ENCODE data around the gene FAM110D.

FAM110D gene

GRCh38 chr1:26187882-26188281, 29.0 kb downstream of the FAM110D start:
- Mint-ChIP-seq H3K36me3 (no peaks in the 10 kb centered on the region), H3K27ac (no peak overlapping the region), H3K27me3 (peaks cover 8% of the 10 kb centered on the region), H3K4me1 (no peaks in the 10 kb centered on the region), H3K4me3 (no peak overlapping the region), H3K9me3 (no peaks in the 10 kb centered on the region)
- no peak for ATAC-seq

DNA sequence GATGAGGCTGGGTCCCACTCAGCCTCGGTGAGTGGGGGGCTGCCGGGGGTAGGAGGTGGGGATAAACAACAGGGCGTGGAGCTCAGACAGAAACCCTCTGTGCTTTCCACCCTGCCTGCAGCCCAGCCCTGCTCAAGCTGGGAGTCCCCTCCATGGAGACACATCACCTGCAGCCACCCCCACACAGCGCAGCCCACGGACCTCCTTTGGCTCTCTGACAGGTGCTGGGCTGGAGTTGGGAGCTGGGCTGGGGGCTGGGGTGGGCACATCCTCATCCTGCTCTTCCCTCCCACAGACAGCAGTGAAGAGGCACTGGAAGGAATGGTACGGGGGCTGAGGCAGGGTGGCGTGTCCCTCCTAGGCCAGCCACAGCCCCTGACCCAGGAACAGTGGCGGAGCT, 29.6 kb downstream of the FAM110D start:
- H3K27ac Mint-ChIP-seq: no peak overlapping the region
- no peak overlapping the region for H3K4me3 Mint-ChIP-seq
- no peaks in the 10 kb centered on the region for H3K36me3 Mint-ChIP-seq
- H3K9me3 Mint-ChIP-seq: no peaks in the 10 kb centered on the region
- no peaks in the 10 kb centered on the region for H3K4me1 Mint-ChIP-seq
- ATAC-seq: no peak
- H3K27me3 Mint-ChIP-seq: peaks cover 8% of the 10 kb centered on the region

GRCh38 chr1:26189331-26189730, 30.5 kb downstream of the FAM110D start:
- Mint-ChIP-seq H3K4me1 (no peaks in the 10 kb centered on the region), H3K9me3 (no peaks in the 10 kb centered on the region), H3K4me3 (no peak overlapping the region), H3K27ac (no peak overlapping the region), H3K27me3 (peaks cover 8% of the 10 kb centered on the region), H3K36me3 (no peaks in the 10 kb centered on the region)
- no peak for ATAC-seq

GRCh38 chr1:26189751-26190275, 30.9 kb downstream of the FAM110D start:
- Mint-ChIP-seq H3K9me3 (no peaks in the 10 kb centered on the region), H3K27ac (no peak overlapping the region), H3K27me3 (peaks cover 8% of the 10 kb centered on the region), H3K4me1 (no peaks in the 10 kb centered on the region), H3K36me3 (no peaks in the 10 kb centered on the region), H3K4me3 (no peak overlapping the region)
- no peak for ATAC-seq

DNA sequence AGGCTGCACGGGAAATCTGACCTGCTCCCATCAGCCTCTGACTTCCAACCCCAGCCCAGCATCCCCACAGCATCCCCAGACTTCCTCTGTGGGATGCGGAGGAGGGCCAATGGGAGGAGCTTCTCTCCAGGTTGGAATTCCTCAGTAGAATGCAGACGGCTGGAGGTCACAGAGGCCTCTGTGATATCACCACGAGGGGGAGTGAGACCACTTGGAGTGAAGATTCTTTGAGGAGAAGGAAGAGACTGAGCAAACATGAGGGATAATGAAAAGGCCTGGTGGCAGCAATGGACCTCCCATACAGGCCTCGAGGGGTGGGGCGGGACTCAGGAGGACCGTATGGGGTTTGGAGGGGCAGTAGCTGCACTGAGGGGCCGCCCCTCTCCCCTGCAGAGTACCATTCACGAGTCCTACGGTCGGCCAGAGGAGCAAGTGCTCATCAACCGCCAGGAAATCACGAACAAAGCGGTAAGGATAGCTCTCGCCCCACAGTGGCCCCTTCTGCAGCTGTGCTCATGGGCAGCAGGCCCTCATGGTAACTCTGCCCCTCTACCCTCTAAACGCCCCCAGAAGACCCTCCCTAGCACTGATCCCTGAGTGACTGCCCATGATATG, 31.6 kb downstream of the FAM110D start, which contains the start of gene CATSPER4:
TSS of gene CATSPER4 (plus strand) at position 230 of the 615 bp plus-strand sequence. CDS start at position 256, 26 bp downstream.
- ATAC-seq: no peak
- no peaks in the 10 kb centered on the region for H3K36me3 Mint-ChIP-seq
- no peak within 1 kb of the TSS for H3K4me3 Mint-ChIP-seq
- no peak within 1 kb of the TSS for H3K27ac Mint-ChIP-seq
- peaks cover 8% of the 10 kb centered on the region for H3K27me3 Mint-ChIP-seq
- H3K9me3 Mint-ChIP-seq: no peaks in the 10 kb centered on the region
- no peaks in the 10 kb centered on the region for H3K4me1 Mint-ChIP-seq

GRCh38 chr1:26191739-26192138, 32.9 kb downstream of the FAM110D start:
- Mint-ChIP-seq H3K27me3 (peaks cover 10% of the 10 kb centered on the region), H3K9me3 (no peaks in the 10 kb centered on the region), H3K27ac (no peak overlapping the region), H3K4me3 (no peak overlapping the region), H3K4me1 (no peaks in the 10 kb centered on the region), H3K36me3 (no peaks in the 10 kb centered on the region)
- no peak for ATAC-seq

GRCh38 chr1:26195805-26196204, 36.9 kb downstream of the FAM110D start:
- no peaks in the 10 kb centered on the region for H3K4me1 Mint-ChIP-seq
- H3K27me3 Mint-ChIP-seq: peaks cover 50% of the 10 kb centered on the region
- no peak overlapping the region for H3K4me3 Mint-ChIP-seq
- ATAC-seq: no peak
- H3K27ac Mint-ChIP-seq: no peak overlapping the region
- no peaks in the 10 kb centered on the region for H3K36me3 Mint-ChIP-seq
- no peaks in the 10 kb centered on the region for H3K9me3 Mint-ChIP-seq

- no peak overlapping the region for H3K27ac Mint-ChIP-seq
- H3K4me1 Mint-ChIP-seq: peaks cover 13% of the 10 kb centered on the region
- H3K9me3 Mint-ChIP-seq: no peaks in the 10 kb centered on the region
- H3K36me3 Mint-ChIP-seq: no peaks in the 10 kb centered on the region
- H3K27me3 Mint-ChIP-seq: peaks cover 49% of the 10 kb centered on the region
- ATAC-seq: no peak
- no peak overlapping the region for H3K4me3 Mint-ChIP-seq
These were observed 38.4 kb downstream of the FAM110D start for GRCh38 chr1:26197301-26197700.

DNA sequence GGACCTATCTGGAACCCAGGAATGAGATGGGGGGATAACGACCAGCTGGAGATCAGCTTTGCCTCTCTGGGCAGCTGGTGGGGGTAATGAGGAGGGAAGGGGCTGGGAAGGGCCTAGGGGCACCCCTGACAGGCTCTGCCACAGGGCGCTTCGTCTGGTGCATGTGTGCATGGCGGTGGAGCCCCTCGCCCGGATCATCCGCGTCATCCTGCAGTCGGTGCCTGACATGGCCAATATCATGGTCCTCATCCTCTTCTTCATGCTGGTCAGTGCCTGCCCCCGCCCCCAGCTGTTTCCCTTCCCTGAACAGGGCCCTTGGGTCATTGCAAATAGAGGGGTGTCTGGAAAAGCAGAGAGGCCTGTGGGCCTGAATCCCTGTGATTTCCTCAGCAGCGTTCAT, 38.9 kb downstream of the FAM110D start:
- Mint-ChIP-seq H3K4me3 (no peak overlapping the region), H3K4me1 (peaks cover 13% of the 10 kb centered on the region), H3K27ac (no peak overlapping the region), H3K36me3 (no peaks in the 10 kb centered on the region), H3K9me3 (no peaks in the 10 kb centered on the region), H3K27me3 (peaks cover 54% of the 10 kb centered on the region)
- ATAC-seq: no peak

GRCh38 chr1:26200413-26200812, 41.5 kb downstream of the FAM110D start:
- H3K27ac Mint-ChIP-seq: no peak overlapping the region
- no peak for ATAC-seq
- H3K36me3 Mint-ChIP-seq: no peaks in the 10 kb centered on the region
- H3K9me3 Mint-ChIP-seq: no peaks in the 10 kb centered on the region
- H3K27me3 Mint-ChIP-seq: peaks cover 62% of the 10 kb centered on the region
- H3K4me1 Mint-ChIP-seq: peaks cover 13% of the 10 kb centered on the region
- no peak overlapping the region for H3K4me3 Mint-ChIP-seq

DNA sequence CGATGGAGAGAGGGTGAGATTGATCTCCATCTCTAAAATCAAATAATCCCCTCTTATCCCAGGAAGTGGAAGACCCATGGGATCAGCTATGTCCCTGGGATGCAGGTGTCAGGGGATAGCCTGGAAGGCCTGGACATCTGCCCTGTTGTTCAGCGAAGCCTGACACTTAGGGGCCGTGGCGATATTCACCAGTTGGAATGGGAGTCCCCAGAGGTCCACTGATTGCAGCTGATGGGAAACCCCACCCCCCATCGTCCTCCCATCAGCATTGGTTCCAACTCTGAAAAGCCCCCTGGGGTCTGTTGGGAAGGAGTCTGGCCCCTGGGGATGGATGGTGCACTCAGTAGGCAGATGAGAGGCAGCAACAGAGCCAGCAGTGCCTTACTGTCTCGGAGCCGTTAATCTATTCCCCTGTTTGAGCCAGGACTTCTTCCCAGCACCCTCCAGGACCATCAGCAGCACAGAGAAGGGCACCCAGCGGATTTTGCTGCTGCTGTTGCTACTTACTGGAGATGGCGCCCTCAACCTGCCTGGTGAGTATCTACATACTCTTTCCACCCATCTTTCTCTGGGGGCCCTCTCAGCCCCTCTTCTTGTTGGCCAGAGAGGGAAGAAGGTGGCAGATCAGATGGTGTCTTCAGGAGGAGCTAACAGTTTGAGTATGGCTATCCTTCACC, 44.9 kb downstream of the FAM110D start:
- no peak for ATAC-seq
- Mint-ChIP-seq H3K27ac (no peak overlapping the region), H3K27me3 (peaks cover 41% of the 10 kb centered on the region)

DNA sequence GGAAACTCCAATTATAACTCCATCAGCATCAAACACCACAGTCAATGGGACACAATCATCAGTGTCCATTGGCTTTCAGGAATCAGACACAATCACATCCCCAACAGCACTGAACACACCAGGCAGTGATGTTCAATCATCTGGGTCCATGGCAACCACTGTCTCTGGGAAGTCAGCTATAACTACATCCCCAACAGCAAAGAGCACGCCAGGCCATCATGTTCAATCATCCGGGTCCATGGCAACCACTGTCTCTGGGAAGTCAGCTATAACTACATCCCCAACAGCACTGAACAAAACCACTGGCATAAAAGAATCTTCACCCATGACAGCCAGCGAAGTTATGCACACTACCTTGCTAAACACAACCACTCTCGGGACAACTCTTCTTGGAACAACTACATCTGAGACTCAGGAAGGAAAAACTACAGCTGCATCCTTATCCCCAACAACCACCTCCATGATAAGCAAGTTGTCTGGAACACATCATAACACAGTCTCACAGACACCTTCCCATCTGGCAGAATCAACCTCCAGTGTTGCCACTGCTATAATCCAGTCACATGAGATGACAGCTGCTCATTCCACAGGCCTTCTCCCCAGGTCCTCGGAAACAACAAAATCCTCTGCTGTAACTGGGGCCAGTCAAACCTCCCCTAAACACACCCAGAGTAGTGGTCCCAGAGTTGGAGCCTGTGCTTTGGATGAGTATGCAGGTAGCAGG, 51.4 kb downstream of the FAM110D start:
- Mint-ChIP-seq H3K36me3 (no peaks in the 10 kb centered on the region), H3K4me3 (no peak overlapping the region), H3K27ac (no peak overlapping the region), H3K4me1 (no peaks in the 10 kb centered on the region), H3K9me3 (no peaks in the 10 kb centered on the region), H3K27me3 (no peaks in the 10 kb centered on the region)
- no peak for ATAC-seq

More for the DNA sequence above, 44.9 kb downstream of the FAM110D start:
- peaks cover 13% of the 10 kb centered on the region for H3K4me1 Mint-ChIP-seq
- H3K36me3 Mint-ChIP-seq: no peaks in the 10 kb centered on the region
- H3K4me3 Mint-ChIP-seq: no peak overlapping the region
- H3K9me3 Mint-ChIP-seq: no peaks in the 10 kb centered on the region

DNA sequence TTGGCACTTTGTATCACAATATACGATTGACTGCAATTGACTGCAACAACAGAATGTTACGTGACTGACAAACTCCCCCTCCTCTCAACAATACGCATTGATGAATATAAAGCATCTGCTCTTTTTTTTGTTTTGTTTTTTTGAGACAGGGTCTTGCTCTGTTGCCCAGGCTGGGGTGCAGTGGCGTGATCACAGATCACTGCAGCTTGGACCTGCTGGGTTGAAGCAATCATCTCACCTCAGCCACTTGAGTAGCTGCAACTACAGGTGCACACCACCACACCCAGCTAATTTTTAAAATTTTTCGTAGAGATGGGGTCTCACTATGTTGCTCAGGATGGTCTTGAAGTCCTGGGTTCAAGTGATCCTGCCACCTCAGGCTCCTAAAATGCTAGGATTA, 53.8 kb downstream of the FAM110D start:
- H3K4me1 Mint-ChIP-seq: no peaks in the 10 kb centered on the region
- no peaks in the 10 kb centered on the region for H3K9me3 Mint-ChIP-seq
- no peaks in the 10 kb centered on the region for H3K36me3 Mint-ChIP-seq
- no peak for ATAC-seq
- no peak overlapping the region for H3K4me3 Mint-ChIP-seq
- peaks cover 8% of the 10 kb centered on the region for H3K27me3 Mint-ChIP-seq
- no peak overlapping the region for H3K27ac Mint-ChIP-seq

- H3K4me3 Mint-ChIP-seq: no peak overlapping the region
- no peaks in the 10 kb centered on the region for H3K4me1 Mint-ChIP-seq
- no peaks in the 10 kb centered on the region for H3K36me3 Mint-ChIP-seq
- no peaks in the 10 kb centered on the region for H3K9me3 Mint-ChIP-seq
- ATAC-seq: no peak
- H3K27me3 Mint-ChIP-seq: peaks cover 8% of the 10 kb centered on the region
- H3K27ac Mint-ChIP-seq: no peak overlapping the region
These were observed 54.5 kb downstream of the FAM110D start for GRCh38 chr1:26213335-26213905.

All from stimulated activated memory B cell treated with anti-CD40 and anti-IgM and Interleukin-4, amounts not matched to agents 10 μg/mL and 1 μg/mL and 100 μg/mL, for 72 hours (primary cell).